ENCODE results near the gene TMEM119. TPM values are rescaled to one million over a fixed set of nuclear protein-coding genes. Genes with fewer than 3 reads are reported as not detected.

TMEM119 gene
- polyA plus RNA-seq, 3 donors: 2.3 to 14.7 (median 7.0) TPM

- 73 to 85% (median 79%) methylated on average over 9 of the region's 9 CpGs for WGBS, 3 donors
- H3K27ac ChIP-seq (ENCODE audit: low read depth, low read length): no peak overlapping the region
Measured at GRCh38 chr12:108606492-108606891, 8.6 kb upstream of the TMEM119 start.

GRCh38 chr12:108605690-108606406 is 8.0 kb upstream of the TMEM119 start:
- 84 to 96% (median 94%) methylated on average over 4 of the region's 4 CpGs for WGBS, 3 donors
- no peak overlapping the region for H3K27ac ChIP-seq (ENCODE audit: low read depth, low read length)

- WGBS, 3 donors: 53 to 70% (median 67%) methylated on average over 3 of the region's 3 CpGs
- no peak overlapping the region for H3K27ac ChIP-seq (ENCODE audit: low read depth, low read length)
Measured at GRCh38 chr12:108605000-108605689, 7.3 kb upstream of the TMEM119 start.

- no peak overlapping the region for H3K27ac ChIP-seq (ENCODE audit: low read depth, low read length)
- WGBS, 3 donors: 31 to 60% (median 58%) methylated on average over 14 of the region's 14 CpGs
Measured at GRCh38 chr12:108604208-108604941, 6.5 kb upstream of the TMEM119 start.

- H3K27ac ChIP-seq (ENCODE audit: low read depth, low read length): no peak overlapping the region
- 79 to 92% (median 89%) methylated on average over 4 of the region's 4 CpGs for WGBS, 3 donors
Measured at GRCh38 chr12:108603743-108604142, 5.9 kb upstream of the TMEM119 start.

- no peak overlapping the region for H3K27ac ChIP-seq (ENCODE audit: low read depth, low read length)
- WGBS, 3 donors: 75 to 94% (median 94%) methylated on average over 8 to 15 of the region's 15 CpGs
Measured at GRCh38 chr12:108602976-108603704, 5.3 kb upstream of the TMEM119 start.

- no peak overlapping the region for H3K27ac ChIP-seq (ENCODE audit: low read depth, low read length)
- WGBS, 3 donors: 94 to 97% (median 96%) methylated on average over 9 of the region's 9 CpGs
Measured at GRCh38 chr12:108602209-108602705, 4.4 kb upstream of the TMEM119 start.

- no peak overlapping the region for H3K27ac ChIP-seq (ENCODE audit: low read depth, low read length)
- 41 to 77% (median 73%) methylated on average over 4 of the region's 4 CpGs for WGBS, 3 donors
Measured at GRCh38 chr12:108600702-108601007, 2.8 kb upstream of the TMEM119 start.

- no peak overlapping the region for H3K27ac ChIP-seq (ENCODE audit: low read depth, low read length)
- WGBS, 3 donors: 66 to 92% (median 84%) methylated on average over 10 of the region's 10 CpGs
Measured at GRCh38 chr12:108599948-108600701, 2.2 kb upstream of the TMEM119 start.

- 56 to 85% (median 85%) methylated on average over 6 of the region's 6 CpGs for WGBS, 3 donors
- no peak overlapping the region for H3K27ac ChIP-seq (ENCODE audit: low read depth, low read length)
Measured at GRCh38 chr12:108599541-108599940, 1.7 kb upstream of the TMEM119 start.

- H3K27ac ChIP-seq (ENCODE audit: low read depth, low read length): no peak overlapping the region
- 85 to 94% (median 93%) methylated on average over 11 of the region's 11 CpGs for WGBS, 3 donors
Measured at GRCh38 chr12:108598553-108599250, 818 bp upstream of the TMEM119 start.

GRCh38 chr12:108596854-108597558 is 878 bp downstream of the TMEM119 start:
- 44 to 58% (median 58%) methylated on average over 10 of the region's 10 CpGs for WGBS, 3 donors
- H3K27ac ChIP-seq (ENCODE audit: low read depth, low read length): no peak overlapping the region

- no peak overlapping the region for H3K27ac ChIP-seq (ENCODE audit: low read depth, low read length)
Measured at GRCh38 chr12:108595711-108596647, 1.9 kb downstream of the TMEM119 start.

GRCh38 chr12:108594960-108595710 is 2.7 kb downstream of the TMEM119 start:
- WGBS, 3 donors: 89 to 96% (median 93%) methylated on average over 7 of the region's 7 CpGs
- no peak overlapping the region for H3K27ac ChIP-seq (ENCODE audit: low read depth, low read length)

More at GRCh38 chr12:108595711-108596647, 1.9 kb downstream of the TMEM119 start:
- WGBS, 3 donors: 70 to 77% (median 74%) methylated on average over 17 of the region's 17 CpGs

- no peak overlapping the region for H3K27ac ChIP-seq (ENCODE audit: low read depth, low read length)
- 96 to 97% (median 96%) methylated on average over 10 of the region's 10 CpGs for WGBS, 3 donors
Measured at GRCh38 chr12:108594323-108594903, 3.5 kb downstream of the TMEM119 start.

All from adipose tissue (tissue), 3 donors.